Fibroblast of lung (primary cell): ENCODE data around the gene ME1. TPM values are rescaled to one million over a fixed set of nuclear protein-coding genes. Genes with fewer than 3 reads are reported as not detected.
A peak's percentile ranks its signal among the peaks of the same experiment; 100 is the strongest.

Experiments
- DNase-seq, 2 donors: peaks; one replicate each; pipeline versions ENCODE4 v3.0.0 to v3.0.0-alpha.2; 2010; ENCODE audit warnings: low read depth in 2 of 2
- H2AFZ ChIP-seq: 2 replicates; pipeline ENCODE4 v1.5.1; 2012; ENCODE audit warnings: low read length, control low read depth, inconsistent platforms
- H3K27ac ChIP-seq: 2 replicates; pipeline ENCODE4 v1.5.1; 2011; ENCODE audit warnings: low read length, control low read depth; ENCODE audit not compliant: insufficient read depth
- H3K27me3 ChIP-seq: 2 replicates; pipeline ENCODE4 v1.5.1; 2011; ENCODE audit warnings: mild to moderate bottlenecking, low read length; ENCODE audit not compliant: control insufficient read depth, insufficient read depth
- H3K36me3 ChIP-seq: 2 replicates; pipeline ENCODE4 v1.5.1; 2011; ENCODE audit warnings: low read length; ENCODE audit not compliant: control insufficient read depth, insufficient read depth
- H3K4me1 ChIP-seq: 2 replicates; pipeline ENCODE4 v1.5.1; 2011; ENCODE audit warnings: low read length; ENCODE audit not compliant: control insufficient read depth, insufficient read depth; ENCODE audit errors: extremely low read depth
- H3K4me2 ChIP-seq: 2 replicates; pipeline ENCODE4 v1.5.1; 2011; ENCODE audit warnings: low read length, control low read depth; ENCODE audit not compliant: insufficient read depth; ENCODE audit errors: extremely low read depth
- H3K4me3 ChIP-seq, 4 experiments: fragments of 200-600 bp in 1 of 4; sonication (generic) in 1 of 4; replicated peaks in 1 of 4; 2 replicates each; pipeline ENCODE4 v1.5.1; 2011 to 2016; ENCODE audit warnings: low read length in 4 of 4, low read depth in 3 of 4, mild to moderate bottlenecking in 3 of 4, control low read depth in 2 of 4, inconsistent platforms in 1 of 4, mixed read lengths in 1 of 4; ENCODE audit not compliant: insufficient read depth in 1 of 4; ENCODE audit errors: control extremely low read depth in 1 of 4
- H3K79me2 ChIP-seq: 2 replicates; pipeline ENCODE4 v1.5.1; 2012; ENCODE audit warnings: mild to moderate bottlenecking, low read length, inconsistent platforms; ENCODE audit not compliant: control insufficient read depth, insufficient read depth
- H3K9ac ChIP-seq: 2 replicates; pipeline ENCODE4 v1.5.1; 2011; ENCODE audit warnings: mild to moderate bottlenecking, low read length, control low read depth; ENCODE audit not compliant: insufficient read depth
- H3K9me3 ChIP-seq: 2 replicates; pipeline ENCODE4 v1.5.1; 2012; ENCODE audit warnings: low read depth, low read length; ENCODE audit not compliant: control insufficient read depth, insufficient read depth
- H4K20me1 ChIP-seq: 2 replicates; pipeline ENCODE4 v1.5.1; 2011; ENCODE audit warnings: low read length; ENCODE audit not compliant: control insufficient read depth, insufficient read depth; ENCODE audit errors: extremely low read depth
- CTCF ChIP-seq, 2 donors: IDR thresholded peaks in 1 of 2; conservative IDR thresholded peaks in 1 of 2; 1 replicate in 1 of 2; 2 replicates in 1 of 2; pipeline ENCODE4 v1.5.1; 2011 to 2012; ENCODE audit warnings: low read length in 2 of 2, control low read depth in 1 of 2, inconsistent platforms in 1 of 2, low read depth in 1 of 2, mild to moderate bottlenecking in 1 of 2
- EZH2 ChIP-seq: IDR thresholded peaks from 2 replicates; pipeline ENCODE4 v1.5.1; 2012; ENCODE audit warnings: low read length, control low read depth, mild to moderate bottlenecking; ENCODE audit errors: missing control alignments
- polyA plus RNA-seq, 2 donors: library from polyadenylated mRNA; depleted of rRNA in 1 of 2; stranded (reverse) in 1 of 2; unstranded in 1 of 2; fragments of >200 nt; gene quantifications; 2 replicates each; pipeline ENCODE4 v1.2.1, GENCODE V29; 2011 to 2012; ENCODE audit warnings: missing spikeins in 1 of 2
- total RNA-seq: library from RNA; depleted of rRNA; stranded (reverse); fragments of >200 nt; gene quantifications from 2 replicates; pipeline ENCODE4 v1.2.1, GENCODE V29; 2014

ME1 gene
- total and polyA plus RNA-seq, 2 donors (not counting 1 experiment from before 2014, with no cell fraction given) = 35.8 to 44.3 TPM

- Histone ChIP-seq H3K4me2 (no peak overlapping the region), H4K20me1 (no peaks in the 10 kb centered on the region), H3K79me2 (peaks cover 14% of the 10 kb centered on the region), H3K36me3 (no peaks in the 10 kb centered on the region), H3K9me3 (no peaks in the 10 kb centered on the region), H3K4me3 (no peak overlapping the region), H3K27ac (no peak overlapping the region), H2AFZ (no peak overlapping the region), H3K4me1 (no peaks in the 10 kb centered on the region), H3K9ac (no peak overlapping the region), H3K27me3 (no peaks in the 10 kb centered on the region)
- TF ChIP-seq EZH2 = no peak
- no peak for TF ChIP-seq CTCF (conservative IDR thresholded peaks at IDR 0.05 in 1 of 2, IDR thresholded peaks at IDR 0.05 in 1 of 2; ENCODE audit: low read depth in 1 of 2, low read length in 2 of 2)
- DNase-seq = no peak
These were observed 6.3 kb downstream of the ME1 start for GRCh38 chr6:83424392-83425018.

- Histone ChIP-seq H2AFZ (no peak overlapping the region), H3K9ac (no peak overlapping the region), H3K4me1 (no peaks in the 10 kb centered on the region), H3K4me3 (no peak overlapping the region), H3K27me3 (no peaks in the 10 kb centered on the region), H3K27ac (no peak overlapping the region), H3K36me3 (no peaks in the 10 kb centered on the region), H3K9me3 (no peaks in the 10 kb centered on the region), H3K79me2 (peaks cover 2% of the 10 kb centered on the region), H4K20me1 (no peaks in the 10 kb centered on the region), H3K4me2 (no peak overlapping the region)
- DNase-seq = peak; percentile 59 to 86
- TF ChIP-seq EZH2 (no peak), CTCF (conservative IDR thresholded peaks at IDR 0.05 in 1 of 2, IDR thresholded peaks at IDR 0.05 in 1 of 2; ENCODE audit: low read depth in 1 of 2, low read length in 2 of 2) (peak; percentile 63 to 72)
These were observed 12.8 kb downstream of the ME1 start for GRCh38 chr6:83417880-83418663.

- no peaks in the 10 kb centered on the region for H3K36me3 ChIP-seq
- TF ChIP-seq EZH2 (no peak), CTCF (conservative IDR thresholded peaks at IDR 0.05 in 1 of 2, IDR thresholded peaks at IDR 0.05 in 1 of 2; ENCODE audit: low read depth in 1 of 2, low read length in 2 of 2) (no peak)
- H3K27ac ChIP-seq = no peak overlapping the region
- peaks cover 2% of the 10 kb centered on the region for H3K79me2 ChIP-seq
- DNase-seq = no peak
- H3K27me3 ChIP-seq = no peaks in the 10 kb centered on the region
- H2AFZ ChIP-seq = no peak overlapping the region
- H3K4me2 ChIP-seq = no peak overlapping the region
- H4K20me1 ChIP-seq = no peaks in the 10 kb centered on the region
- no peaks in the 10 kb centered on the region for H3K9me3 ChIP-seq
- no peak overlapping the region for H3K4me3 ChIP-seq
- H3K9ac ChIP-seq = no peak overlapping the region
- no peaks in the 10 kb centered on the region for H3K4me1 ChIP-seq
These were observed 17.8 kb downstream of the ME1 start for GRCh38 chr6:83413068-83413467.
